COLO668 (cell line): ENCODE data around the gene POLDIP3.

Experiments used
- DNase-seq: peaks from one replicate; lab custom pipeline; 2025; ENCODE audit not compliant: unreplicated experiment; lab: John Stamatoyannopoulos, UW

The POLDIP3 gene

GRCh38 chr22:42614312-42615091 lies at the start of gene POLDIP3:
Gene POLDIP3, minus strand, starts transcription at chr22:42614883. Its CDS starts 26 bp downstream, at chr22:42614857.
- DNase-seq: peak; percentile 99

GRCh38 chr22:42661985-42662831 lies 47.5 kb upstream of the POLDIP3 start:
- DNase-seq: peak; percentile 75

GRCh38 chr22:42656578-42656977 lies 41.9 kb upstream of the POLDIP3 start:
- DNase-seq: no peak

GRCh38 chr22:42655693-42656092 lies 41.0 kb upstream of the POLDIP3 start:
- peak; percentile 93 for DNase-seq

GRCh38 chr22:42654436-42655073 lies 39.9 kb upstream of the POLDIP3 start:
- DNase-seq: no peak

GRCh38 chr22:42653999-42654398 lies 39.3 kb upstream of the POLDIP3 start:
- no peak for DNase-seq

GRCh38 chr22:42651134-42651533 lies 36.5 kb upstream of the POLDIP3 start:
- peak; percentile 14 for DNase-seq

GRCh38 chr22:42649246-42650099 lies 34.8 kb upstream of the POLDIP3 start, which contains the start of gene CYB5R3:
Gene CYB5R3, minus strand, starts transcription at chr22:42649392. Its CDS starts 77 bp downstream, at chr22:42649315.
- DNase-seq: peak; percentile 91

GRCh38 chr22:42648368-42649245 lies 33.9 kb upstream of the POLDIP3 start:
- DNase-seq: peak; percentile 57

- no peak for DNase-seq
Measured at GRCh38 chr22:42648017-42648367, 33.3 kb upstream of the POLDIP3 start.

GRCh38 chr22:42646569-42647525 lies 32.2 kb upstream of the POLDIP3 start:
- DNase-seq: peak; percentile 56

GRCh38 chr22:42645938-42646568 lies 31.4 kb upstream of the POLDIP3 start:
- DNase-seq: peak; percentile 85

GRCh38 chr22:42645341-42645937 lies 30.8 kb upstream of the POLDIP3 start:
- peak; percentile 63 for DNase-seq

- peak; percentile 57 for DNase-seq
Measured at GRCh38 chr22:42644422-42645340, 30.0 kb upstream of the POLDIP3 start.

GRCh38 chr22:42643634-42644421 lies 29.1 kb upstream of the POLDIP3 start:
- DNase-seq: no peak
